IMR-90 (cell line): ENCODE data around the gene C9orf50. TPM values are rescaled to one million over a fixed set of nuclear protein-coding genes. Genes with fewer than 3 reads are reported as not detected.

Experiments used
- ATAC-seq: fragments of 200-7000 bp; cut with Tn5 transposase; 2 replicates; pipeline ENCODE4 v1.9.1; 2020; ENCODE audit warnings: low read depth, mild to moderate bottlenecking, moderate library complexity
- BruUV-seq: library from RNA; stranded (reverse); fragments of 400-500 nt; replicated peaks from 2 replicates; lab custom pipeline; 2021; lab: Mats Ljungman, UMichigan
- CTCF ChIA-PET: fragments of 300-600 bp; formaldehyde crosslinking; extraction: SDS; loops from one replicate; lab custom pipeline; 2021; ENCODE audit warnings: antibody characterized with exemption; lab: Yijun Ruan, JAX
- POLR2A ChIA-PET: fragments of 300-600 bp; sonication (Branson Sonifier 250); formaldehyde crosslinking; loops from one replicate; lab custom pipeline; 2022; ENCODE audit warnings: antibody characterized with exemption; ENCODE audit not compliant: unreplicated experiment; lab: Charles Lee
- DNase-seq: peaks from one replicate; pipeline ENCODE4 v3.0.0; 2013
- H2AFZ ChIP-seq: replicated peaks from 2 replicates; pipeline ENCODE3; 2013; ENCODE audit warnings: low read length, mild to moderate bottlenecking; ENCODE audit not compliant: poor library complexity
- H2AK5ac ChIP-seq: 2 replicates; pipeline ENCODE4 v1.6.1; 2013; ENCODE audit warnings: low read depth, low read length, inconsistent platforms
- H2AK9ac ChIP-seq: replicated peaks from 2 replicates; pipeline ENCODE3; 2013; ENCODE audit warnings: mild to moderate bottlenecking, low read depth, low read length, moderate library complexity; ENCODE audit not compliant: poor library complexity
- H2BK120ac ChIP-seq: 2 replicates; pipeline ENCODE4 v1.6.1; 2013; ENCODE audit warnings: low read depth, low read length, inconsistent platforms
- H2BK15ac ChIP-seq: 3 replicates; pipeline ENCODE4 v1.6.1; 2013; ENCODE audit warnings: low read depth, low read length, inconsistent platforms
- H2BK20ac ChIP-seq: 2 replicates; pipeline ENCODE4 v1.6.1; 2013; ENCODE audit warnings: low read depth, mild to moderate bottlenecking, inconsistent platforms, low read length, moderate library complexity
- H2BK5ac ChIP-seq: 2 replicates; pipeline ENCODE4 v1.6.1; 2013; ENCODE audit warnings: mild to moderate bottlenecking, low read depth, low read length, inconsistent platforms; ENCODE audit not compliant: poor library complexity, severe bottlenecking
- H3K14ac ChIP-seq: replicated peaks from 2 replicates; pipeline ENCODE4 v1.6.1; 2013; ENCODE audit warnings: low read depth, low read length, inconsistent platforms
- H3K18ac ChIP-seq: 2 replicates; pipeline ENCODE4 v1.6.1; 2013; ENCODE audit warnings: low read depth, low read length, control low read depth
- H3K23ac ChIP-seq: 2 replicates; pipeline ENCODE4 v1.6.1; 2013; ENCODE audit warnings: low read depth, low read length, inconsistent platforms
- H3K27ac ChIP-seq: 2 replicates; pipeline ENCODE4 v1.5.1; 2013; ENCODE audit warnings: mild to moderate bottlenecking, control low read depth, low read length; ENCODE audit not compliant: insufficient read depth
- H3K27me3 ChIP-seq: 2 replicates; pipeline ENCODE4 v1.6.1; 2013; ENCODE audit warnings: low read length; ENCODE audit not compliant: control insufficient read depth, insufficient read depth
- H3K36me3 ChIP-seq: 2 replicates; pipeline ENCODE4 v1.6.1; 2013; ENCODE audit warnings: low read length, mixed read lengths; ENCODE audit not compliant: control insufficient read depth, insufficient read depth
- H3K4ac ChIP-seq: 2 replicates; pipeline ENCODE4 v1.6.1; 2013; ENCODE audit warnings: low read depth, low read length, inconsistent platforms
- H3K4me1 ChIP-seq: 2 replicates; pipeline ENCODE4 v1.6.1; 2013; ENCODE audit warnings: low read length, mixed read lengths; ENCODE audit not compliant: control insufficient read depth, insufficient read depth
- H3K4me2 ChIP-seq: 2 replicates; pipeline ENCODE4 v1.6.1; 2013; ENCODE audit warnings: low read depth, mild to moderate bottlenecking, control low read depth, low read length, moderate library complexity
- H3K4me3 ChIP-seq: 2 replicates; pipeline ENCODE4 v1.5.1; 2013; ENCODE audit warnings: low read depth, mild to moderate bottlenecking, control low read depth, low read length, moderate library complexity; ENCODE audit not compliant: insufficient read depth
- H3K56ac ChIP-seq: 2 replicates; pipeline ENCODE4 v1.6.1; 2013; ENCODE audit warnings: low read length, inconsistent platforms; ENCODE audit not compliant: insufficient read depth; ENCODE audit errors: extremely low read depth
- H3K79me1 ChIP-seq, 2 experiments: 2 replicates each; pipeline ENCODE4 v1.6.1; 2013; ENCODE audit warnings: low read length in 2 of 2, inconsistent platforms in 1 of 2, low read depth in 1 of 2
- H3K9ac ChIP-seq: 2 replicates; pipeline ENCODE4 v1.6.1; 2013; ENCODE audit warnings: low read depth, low read length, control low read depth
- H3K9me1 ChIP-seq: 2 replicates; pipeline ENCODE4 v1.6.1; 2013; ENCODE audit warnings: low read length, inconsistent platforms; ENCODE audit not compliant: insufficient read depth
- H3K9me3 ChIP-seq: 2 replicates; pipeline ENCODE4 v1.6.1; 2013; ENCODE audit warnings: low read length; ENCODE audit not compliant: control insufficient read depth, insufficient read depth
- H4K20me1 ChIP-seq: 2 replicates; pipeline ENCODE4 v1.6.1; 2013; ENCODE audit warnings: low read length, inconsistent platforms; ENCODE audit not compliant: insufficient read depth
- H4K5ac ChIP-seq: 2 replicates; pipeline ENCODE4 v1.6.1; 2013; ENCODE audit warnings: mild to moderate bottlenecking, low read depth, low read length, control low read depth
- H4K8ac ChIP-seq, 2 experiments: 2 replicates each; pipeline ENCODE4 v1.6.1; 2013; ENCODE audit warnings: low read depth in 2 of 2, low read length in 2 of 2, control low read depth in 1 of 2, inconsistent platforms in 1 of 2
- H4K91ac ChIP-seq: 2 replicates; pipeline ENCODE4 v1.6.1; 2013; ENCODE audit warnings: low read depth, low read length, inconsistent platforms; ENCODE audit not compliant: insufficient read depth
- BHLHE40 ChIP-seq: fragments of 150-350 bp; IDR thresholded peaks from 2 replicates; pipeline ENCODE4 v1.6.1; 2016; ENCODE audit warnings: mild to moderate bottlenecking, low read depth, low read length
- CTCF ChIP-seq: conservative IDR thresholded peaks from 2 replicates; pipeline ENCODE4 v1.5.1; 2012; ENCODE audit warnings: mild to moderate bottlenecking, low read depth, low read length, improper control_type of control experiment
- RAD21 ChIP-seq: IDR thresholded peaks from 2 replicates; pipeline ENCODE4 v1.6.1; 2012; ENCODE audit warnings: low read length, improper control_type of control experiment
- SMC3 ChIP-seq: fragments of 150-350 bp; IDR thresholded peaks from 2 replicates; pipeline ENCODE4 v1.6.1; 2016; ENCODE audit warnings: low read depth, mild to moderate bottlenecking, antibody characterized with exemption, low read length, moderate library complexity
- USF2 ChIP-seq: fragments of 150-350 bp; IDR thresholded peaks from 2 replicates; pipeline ENCODE4 v1.6.1; 2017; ENCODE audit warnings: mild to moderate bottlenecking, antibody characterized with exemption, low read length, low read depth
- WGBS, 2 experiments: methylation state at CpG; one replicate each; pipeline versions ENCODE4 v1.1.5 to v1.1.7; 2013; ENCODE audit warnings: missing lambda C conversion rate in 2 of 2; ENCODE audit not compliant: insufficient read length in 1 of 2; ENCODE audit errors: extremely low coverage in 2 of 2; 5-methylcytosine and 5-hydroxymethylcytosine counted together
- dilution Hi-C: fragments of 300-500 bp; cut with HindIII; formaldehyde crosslinking; loops from one replicate; pipeline ENCODE4 v1.14.3; 2018; ENCODE audit warnings: low sequenced_read_pairs; ENCODE audit not compliant: unreplicated experiment
- in situ Hi-C: fragments of 300-500 bp; cut with MboI; formaldehyde crosslinking; loops from 3 replicates; pipeline ENCODE4 v1.14.3; 2019; ENCODE audit warnings: low sequenced_read_pairs, inconsistent platforms, mixed read lengths
- intact Hi-C: fragments of 100-400 bp; cut with micrococcal nuclease; formaldehyde crosslinking; loops from 2 replicates; pipeline ENCODE4 v1.10.0; 2022
- polyA plus RNA-seq, 3 experiments: library from polyadenylated mRNA; depleted of rRNA; stranded (reverse); fragments of >200 nt; gene quantifications; 2 replicates each; pipeline ENCODE4 v1.2.3, GENCODE V29; 2012; ENCODE audit warnings: low replicate concordance in 1 of 3
- total RNA-seq: library from RNA; depleted of rRNA; stranded (reverse); fragments of >200 nt; gene quantifications from 2 replicates; pipeline ENCODE4 v1.2.3, GENCODE V29; 2012

C9orf50 gene
- total and polyA plus RNA-seq, 2 of the 4 experiments (the other 2 are of a cell fraction) = 0.09 TPM; not detected in 1

GRCh38 chr9:129569502-129570449 lies 51.1 kb downstream of the C9orf50 start:
- peak overlapping the region; percentile 99 for H4K91ac ChIP-seq
- intact Hi-C loops (loop anchor here (1.0 to 2.0 kb wide), 2 partner anchors 73 to 429 kb away; no protein-coding TSS in a partner anchor), dilution Hi-C loops (no loop called here), in situ Hi-C loops (no loop called here)
- DNase-seq (peak; percentile 36), ATAC-seq (no peak)
- H2BK15ac ChIP-seq = peak overlapping the region; percentile 100
- H3K4me2 ChIP-seq = peak overlapping the region; percentile 14; the same call in 1 of the 2 replicates
- peak overlapping the region; percentile 91 for H3K27ac ChIP-seq
- TF ChIP-seq BHLHE40 (no peak), RAD21 (no peak; the same call in 1 of the 2 replicates), SMC3 (peak; percentile 22; the same call in 1 of the 2 replicates), USF2 (no peak), CTCF (peak; percentile 41)
- H3K36me3 ChIP-seq = no peaks in the 10 kb centered on the region
- H2AK5ac ChIP-seq = peak overlapping the region; percentile 100
- H2BK5ac ChIP-seq = peak overlapping the region; percentile 98
- H3K18ac ChIP-seq = peak overlapping the region; percentile 82
- H3K4ac ChIP-seq = peak overlapping the region; percentile 99
- H2BK20ac ChIP-seq = peak overlapping the region; percentile 98
- H3K56ac ChIP-seq = peak overlapping the region; percentile 94
- H2AK9ac ChIP-seq = peak overlapping the region; percentile 88
- H3K4me1 ChIP-seq = peaks cover 30% of the 10 kb centered on the region
- peaks cover 2% of the 10 kb centered on the region for H3K9me3 ChIP-seq
- H3K4me3 ChIP-seq = no peak overlapping the region
- H4K20me1 ChIP-seq = no peaks in the 10 kb centered on the region
- no TSS peak for BruUV-seq
- CTCF ChIA-PET = interaction anchor here (0.6 to 1.5 kb wide), 2 partner anchors 75 to 437 kb away, joined by 3 to 4 read pairs; no protein-coding TSS in a partner anchor
- peak overlapping the region; percentile 97 for H4K5ac ChIP-seq
- peak overlapping the region; percentile 94 to 98 for H4K8ac ChIP-seq
- H3K9ac ChIP-seq = peak overlapping the region; percentile 10
- H2AFZ ChIP-seq = peak overlapping the region; percentile 90
- H3K14ac ChIP-seq = peak overlapping the region; percentile 82
- peaks cover 0 to 24% of the 10 kb centered on the region in 2 experiments; a peak in 2 of 4 replicates for H3K79me1 ChIP-seq
- 62% methylated on average over 4 of the region's 9 CpGs; no CpG with 5 or more reads in 1 of the 2 experiments for WGBS, 2 experiments
- peaks cover 14% of the 10 kb centered on the region for H3K9me1 ChIP-seq
- POLR2A ChIA-PET = interaction anchor here (0.9 to 1.3 kb wide), 2 partner anchors 74 to 86 kb away, joined by 4 to 5 read pairs; no protein-coding TSS in a partner anchor
- H3K23ac ChIP-seq = peak overlapping the region; percentile 92
- peak overlapping the region; percentile 100 for H2BK120ac ChIP-seq
- H3K27me3 ChIP-seq = no peaks in the 10 kb centered on the region
